ENCODE measurements around the gene FOXP1.
A peak's percentile ranks its signal among the peaks of the same experiment; 100 is the strongest.

FOXP1 gene

DNA sequence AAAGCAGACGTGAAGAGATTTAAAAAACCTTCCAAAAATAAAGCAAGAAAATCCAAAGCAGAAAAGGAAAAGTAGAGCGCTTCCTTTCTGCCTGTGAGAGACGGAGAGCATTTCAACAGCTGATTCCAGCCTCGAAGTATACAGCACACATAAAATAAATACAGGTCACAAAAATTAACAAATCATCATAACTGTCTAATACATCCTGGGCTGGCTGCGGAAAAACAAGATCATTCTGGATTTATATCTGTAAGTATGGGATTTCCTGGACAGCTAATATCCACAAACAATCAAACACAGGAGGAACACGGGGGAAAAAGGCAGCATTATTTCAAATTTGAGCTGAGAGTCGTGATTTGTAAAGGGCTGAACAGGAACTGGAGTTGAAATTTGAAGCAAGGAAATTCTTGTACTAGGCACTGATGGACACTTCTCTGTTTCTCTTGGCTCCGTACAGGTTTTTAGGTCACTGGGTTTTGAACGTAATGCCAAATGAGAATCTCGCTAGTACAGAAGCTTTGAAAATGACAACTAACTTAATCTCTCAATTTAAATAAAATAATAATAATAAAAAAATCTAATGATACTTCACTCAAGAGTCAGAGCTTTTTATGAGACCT lies 577.7 kb downstream of the FOXP1 start:
- no peak for DNase-seq (ENCODE audit: low spot score)

DNA sequence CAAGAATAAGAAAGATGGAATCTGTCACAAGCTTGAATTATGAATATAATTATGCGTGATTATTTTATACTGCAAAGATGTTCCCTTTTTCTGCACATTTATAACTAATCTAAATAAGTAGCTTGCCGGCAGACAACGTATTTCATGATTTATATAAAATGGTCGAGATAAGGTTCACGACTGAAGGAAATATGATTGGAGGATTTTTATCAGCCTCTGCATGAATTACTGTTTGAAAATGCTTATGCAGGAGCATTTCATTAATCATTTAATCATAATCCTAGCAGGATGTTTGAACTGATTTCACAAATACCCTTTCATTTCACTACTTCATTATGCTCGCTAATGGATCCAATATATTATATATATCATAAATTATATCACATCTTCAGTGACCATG lies 580.0 kb downstream of the FOXP1 start:
- DNase-seq (ENCODE audit: low spot score): no peak

DNA sequence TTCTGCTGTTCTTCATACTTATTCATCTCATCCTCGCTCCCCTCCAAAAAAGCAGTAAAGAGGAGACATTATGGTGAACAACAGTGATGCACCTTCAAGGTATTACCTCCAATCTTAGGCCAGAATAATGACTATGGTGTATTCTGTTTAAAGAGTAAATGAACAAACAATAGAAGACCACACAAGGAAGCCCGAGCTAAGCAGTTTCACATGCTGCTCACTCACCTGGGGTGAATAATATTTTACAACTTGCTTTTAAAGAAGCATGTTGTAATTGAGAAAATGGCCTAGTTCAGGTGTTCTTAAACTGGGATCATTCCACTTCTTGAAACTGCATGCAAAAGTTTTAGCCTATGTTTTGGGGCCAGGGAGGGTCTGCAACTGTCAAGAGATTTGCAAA lies 581.2 kb downstream of the FOXP1 start:
- DNase-seq (ENCODE audit: low spot score): no peak

DNA sequence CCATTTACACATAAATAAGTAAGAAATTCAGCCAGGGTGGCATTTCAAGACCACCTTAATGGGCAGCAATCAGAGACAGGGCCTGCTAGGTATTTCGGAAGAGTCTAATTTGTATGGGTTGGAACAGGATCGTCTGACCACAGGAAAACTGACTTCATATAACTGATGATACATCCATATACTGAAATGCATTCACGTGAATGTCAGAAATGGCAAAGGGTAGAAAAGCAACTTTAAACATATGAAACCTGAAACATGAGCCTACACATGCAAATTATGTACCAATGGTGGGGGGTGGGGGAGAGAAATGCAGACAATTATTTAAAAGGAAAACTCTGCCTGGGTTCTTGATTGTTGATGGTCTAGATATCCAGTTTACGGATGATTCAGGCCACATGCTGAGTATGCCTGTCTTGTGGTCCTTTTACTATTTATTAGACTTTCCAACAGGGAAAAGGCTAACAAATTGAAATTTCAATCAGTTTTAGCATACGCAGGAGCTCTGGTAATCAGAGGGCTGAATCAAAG lies 582.2 kb downstream of the FOXP1 start:
- DNase-seq (ENCODE audit: low spot score): no peak

DNA sequence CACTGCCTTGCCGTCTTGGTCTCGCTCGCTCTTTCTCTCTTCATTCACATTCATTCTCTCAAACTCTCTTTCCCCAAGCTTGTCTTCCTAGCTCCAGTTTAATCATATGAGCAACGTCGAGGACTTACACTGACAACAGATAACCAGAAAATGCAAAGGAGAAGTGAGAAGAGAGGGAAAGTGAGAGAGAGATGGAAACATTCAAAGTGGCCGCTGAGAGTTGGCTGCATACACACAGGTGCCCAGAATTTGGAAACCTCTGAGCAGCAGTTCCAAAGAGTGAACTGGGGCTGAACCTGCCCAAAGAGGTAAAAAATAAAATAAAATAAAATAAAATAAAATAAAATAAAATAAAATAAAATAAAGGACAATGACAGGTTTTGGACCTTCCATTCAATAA lies 583.0 kb downstream of the FOXP1 start:
- DNase-seq (ENCODE audit: low spot score): no peak

DNA sequence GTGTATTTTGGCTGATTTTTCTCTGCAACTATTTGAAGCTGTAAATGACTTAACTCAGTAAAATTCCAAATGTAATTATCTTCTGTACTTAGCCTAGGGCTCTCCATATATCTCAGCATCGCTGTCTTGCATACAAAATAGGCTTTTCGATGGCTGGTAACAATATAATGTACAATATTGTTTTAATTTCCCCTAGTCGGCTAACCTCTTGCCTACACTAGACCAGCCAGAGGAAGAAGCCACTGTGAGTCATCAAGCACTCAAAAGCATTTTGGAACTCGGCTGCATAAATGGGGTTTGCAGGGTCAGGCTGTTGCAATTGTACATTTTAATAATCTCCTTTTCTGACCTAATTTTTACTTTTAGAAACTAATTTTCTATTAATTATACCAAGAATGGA lies 583.8 kb downstream of the FOXP1 start:
- no peak for DNase-seq (ENCODE audit: low spot score)

DNA sequence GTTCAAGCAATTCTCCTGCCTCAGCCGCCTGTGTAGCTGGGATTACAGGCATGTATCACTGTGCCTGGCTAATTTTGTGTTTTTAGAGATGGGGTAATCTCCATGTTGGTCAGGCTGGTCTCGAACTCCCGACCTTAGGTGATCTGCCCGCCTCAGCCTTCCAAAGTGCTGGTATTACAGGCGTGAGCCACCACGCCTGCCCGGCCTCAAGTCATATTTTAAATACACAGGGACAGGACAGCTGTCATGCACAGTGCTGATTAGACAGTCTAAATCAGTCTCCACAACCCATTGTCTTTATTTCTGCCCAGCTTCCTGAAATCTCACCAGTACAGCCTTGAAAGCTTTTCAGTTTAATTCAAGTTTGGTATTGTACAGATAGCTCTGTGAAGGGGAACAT lies 587.4 kb downstream of the FOXP1 start:
- DNase-seq (ENCODE audit: low spot score): no peak

DNA sequence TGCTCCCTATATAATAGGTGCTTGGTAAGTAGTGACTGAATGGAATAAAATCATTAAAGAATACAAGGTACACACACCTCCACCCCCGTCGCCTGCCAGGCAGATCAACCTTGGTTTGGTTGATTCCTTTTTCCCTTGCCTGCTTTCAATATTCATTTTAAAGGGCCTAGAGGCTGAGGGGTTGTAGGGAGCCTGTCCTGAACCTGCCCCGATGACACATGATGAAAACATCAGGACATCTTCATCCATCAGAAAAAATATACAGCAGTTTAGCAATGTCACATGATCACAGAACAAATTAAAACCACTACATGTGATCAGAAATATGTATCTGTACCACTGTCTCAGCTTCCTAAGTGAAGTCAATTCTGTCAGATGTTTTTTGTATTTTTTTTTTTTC lies 588.9 kb downstream of the FOXP1 start:
- DNase-seq (ENCODE audit: low spot score): no peak

DNA sequence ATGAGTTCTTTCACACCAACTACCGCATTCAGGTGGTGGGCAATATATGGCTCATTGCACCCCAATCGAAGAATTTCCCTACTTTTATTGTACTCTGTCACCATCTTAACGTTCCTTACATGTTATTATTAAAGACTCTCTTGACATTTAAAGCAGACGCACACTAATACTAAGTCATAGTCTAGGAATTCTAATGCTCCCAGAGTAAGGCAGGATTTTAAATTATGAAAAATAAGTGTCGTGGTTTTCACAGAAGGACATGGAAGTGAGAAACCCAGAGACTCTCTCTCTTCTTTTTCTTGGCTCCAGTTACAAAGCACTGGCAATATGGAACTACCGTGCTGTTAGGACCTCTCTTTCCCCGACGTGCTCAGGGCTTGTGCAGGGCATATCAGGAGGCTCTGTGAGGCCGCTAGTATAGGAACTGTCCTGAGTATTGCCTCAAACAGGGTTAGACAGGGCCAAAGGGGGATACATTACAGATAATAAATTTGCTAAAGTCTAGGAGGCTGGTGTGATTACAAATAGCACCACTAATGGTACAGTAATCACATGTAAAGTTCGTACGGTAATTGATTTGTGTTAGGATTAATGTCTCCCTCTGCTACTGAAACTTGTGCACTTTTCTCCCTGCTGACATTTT lies 590.8 kb downstream of the FOXP1 start:
- no peak for DNase-seq (ENCODE audit: low spot score)

DNA sequence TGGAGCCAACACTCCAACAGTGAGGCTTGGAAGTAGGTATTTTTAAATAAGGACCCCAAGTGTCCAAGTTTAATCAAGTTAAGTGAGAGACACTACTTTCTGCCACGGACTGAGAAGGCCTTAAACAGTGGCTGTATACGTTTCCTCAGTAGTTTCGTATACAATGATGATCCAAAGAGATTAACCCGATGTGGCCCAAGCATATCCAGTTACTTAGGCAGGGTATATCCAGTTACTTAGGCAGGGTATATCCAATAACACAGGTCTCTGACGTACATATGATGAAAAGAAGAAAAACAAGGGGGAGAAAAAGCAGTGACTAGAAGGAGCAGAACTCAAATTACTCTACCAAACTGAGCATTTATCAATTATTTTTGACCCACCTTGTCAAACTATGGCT lies 591.4 kb downstream of the FOXP1 start:
- DNase-seq (ENCODE audit: low spot score): no peak

DNA sequence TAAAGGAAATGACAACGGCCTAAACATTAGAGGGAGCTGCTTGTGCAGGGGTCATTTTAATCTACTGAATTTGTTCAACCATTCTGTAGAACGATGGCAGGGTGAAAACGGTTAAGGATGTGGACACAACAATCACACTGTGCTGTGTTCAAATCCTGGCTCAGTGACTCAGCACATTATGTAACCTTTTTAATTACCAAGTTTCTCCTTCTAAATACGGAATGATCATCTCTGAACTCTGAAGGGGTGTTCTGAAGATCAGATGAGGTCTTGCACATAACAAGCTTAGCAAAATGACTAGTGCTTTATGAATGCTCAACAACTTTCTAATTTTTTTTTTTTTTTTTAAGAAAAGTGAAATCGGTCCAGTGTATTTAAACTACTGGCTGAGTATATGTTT lies 592.8 kb downstream of the FOXP1 start:
- no peak for DNase-seq (ENCODE audit: low spot score)

DNA sequence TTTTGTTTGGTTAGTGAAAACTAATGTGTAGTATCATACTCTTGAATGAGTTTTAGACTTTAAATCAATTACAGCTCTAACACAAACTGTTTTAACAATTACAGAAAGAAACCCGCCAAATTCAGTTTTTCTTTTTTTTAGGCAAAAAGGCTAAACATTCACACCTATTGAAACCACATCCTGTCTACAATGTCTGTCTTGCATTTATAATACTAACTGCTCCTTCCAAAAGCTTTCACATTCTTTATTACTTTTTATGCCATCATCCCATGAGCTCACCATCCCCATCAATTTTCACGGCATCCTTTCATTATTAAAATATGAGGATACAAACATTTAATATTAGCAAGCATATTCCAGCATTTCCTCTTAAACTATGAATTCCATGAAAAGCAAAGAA lies 593.3 kb downstream of the FOXP1 start:
- DNase-seq (ENCODE audit: low spot score): no peak

DNA sequence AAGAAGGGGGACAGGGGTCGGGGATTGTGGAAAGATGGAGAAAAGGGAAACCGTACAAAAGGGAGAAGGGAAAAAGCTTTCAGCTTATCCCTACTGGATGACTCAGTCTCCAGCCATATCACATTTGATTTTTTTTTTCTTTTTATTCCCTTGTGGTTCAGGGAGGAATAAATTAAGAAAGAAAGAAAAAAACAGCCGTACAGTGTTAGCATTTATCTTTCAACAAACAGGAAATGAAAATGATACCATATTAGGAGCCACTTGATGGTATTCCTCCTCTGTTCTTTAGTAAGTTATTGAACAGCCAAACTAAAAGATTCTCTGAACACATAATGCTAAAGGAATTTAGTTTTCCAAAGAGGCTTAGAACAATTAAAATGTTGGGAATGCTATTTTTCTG lies 594.4 kb downstream of the FOXP1 start:
- DNase-seq (ENCODE audit: low spot score): no peak

DNA sequence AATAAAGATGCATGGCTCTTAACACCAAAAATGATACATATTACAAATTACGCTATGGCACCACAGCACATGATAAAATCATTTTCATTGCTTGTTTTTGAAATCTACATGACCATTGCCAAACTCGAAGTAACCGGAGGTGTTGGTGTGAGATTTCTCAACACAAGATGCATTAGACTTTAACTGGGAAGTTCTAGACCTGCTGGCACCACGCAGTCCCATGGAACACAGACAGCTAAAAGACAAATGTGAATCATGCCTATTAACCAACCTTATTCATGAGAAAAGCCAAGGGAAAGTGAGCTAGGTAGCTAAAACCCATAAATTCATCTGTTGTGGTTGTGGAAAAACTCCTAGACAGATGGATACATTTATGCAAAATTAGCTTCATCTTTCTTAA lies 595.4 kb downstream of the FOXP1 start:
- no peak for DNase-seq (ENCODE audit: low spot score)

DNA sequence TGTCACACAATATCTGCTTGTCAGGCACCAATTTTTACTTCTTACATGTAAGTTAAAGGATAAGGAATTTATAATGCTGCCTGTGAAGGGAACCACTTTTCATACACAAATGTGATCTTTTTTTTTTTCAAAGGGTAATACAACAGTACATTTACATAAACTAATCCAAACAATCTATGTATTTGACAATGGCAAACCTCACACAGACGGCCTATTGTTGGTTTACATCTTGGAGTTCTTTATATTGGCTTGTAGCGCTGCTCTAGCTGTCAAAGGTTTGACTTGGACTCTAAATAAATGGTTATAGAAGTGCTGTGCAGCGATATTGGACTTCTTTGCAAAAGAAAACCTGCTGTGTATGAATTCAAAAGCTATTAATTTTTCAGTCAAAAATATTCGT lies 598.0 kb downstream of the FOXP1 start:
- peak; percentile 72 for DNase-seq (ENCODE audit: low spot score)

DNA sequence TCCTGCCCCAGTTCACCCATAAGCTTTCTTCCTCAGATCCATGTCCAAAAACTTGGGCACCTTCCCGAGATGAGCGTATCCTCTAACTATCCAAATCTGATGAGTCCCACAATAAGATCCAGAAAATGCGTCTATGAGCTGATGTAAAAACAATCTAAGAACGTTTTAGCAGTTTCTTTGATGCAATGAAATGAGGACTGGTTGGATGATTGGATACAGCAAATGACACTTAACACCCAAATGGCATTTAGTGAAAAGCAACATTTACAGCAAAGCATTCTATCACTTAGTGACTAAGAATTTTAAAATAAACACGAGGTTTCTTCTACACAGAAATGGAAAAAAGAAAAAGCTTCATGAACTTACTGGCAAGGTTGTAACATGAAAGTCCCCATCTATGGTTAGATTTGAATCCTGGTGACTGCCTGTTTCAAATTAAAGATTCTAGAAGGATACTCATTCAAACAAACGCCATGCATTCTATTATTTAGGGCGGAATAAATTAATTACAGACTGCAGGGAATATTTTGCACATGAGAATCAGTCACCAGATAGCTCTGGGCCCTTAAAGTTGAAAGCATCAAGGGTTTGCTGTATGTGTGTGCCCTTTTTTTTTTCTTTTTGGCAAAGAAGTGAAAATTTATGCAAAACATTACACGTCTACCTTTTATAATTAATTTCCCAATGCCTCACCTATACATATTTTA lies 598.6 kb downstream of the FOXP1 start:
- no peak for DNase-seq (ENCODE audit: low spot score)

DNA sequence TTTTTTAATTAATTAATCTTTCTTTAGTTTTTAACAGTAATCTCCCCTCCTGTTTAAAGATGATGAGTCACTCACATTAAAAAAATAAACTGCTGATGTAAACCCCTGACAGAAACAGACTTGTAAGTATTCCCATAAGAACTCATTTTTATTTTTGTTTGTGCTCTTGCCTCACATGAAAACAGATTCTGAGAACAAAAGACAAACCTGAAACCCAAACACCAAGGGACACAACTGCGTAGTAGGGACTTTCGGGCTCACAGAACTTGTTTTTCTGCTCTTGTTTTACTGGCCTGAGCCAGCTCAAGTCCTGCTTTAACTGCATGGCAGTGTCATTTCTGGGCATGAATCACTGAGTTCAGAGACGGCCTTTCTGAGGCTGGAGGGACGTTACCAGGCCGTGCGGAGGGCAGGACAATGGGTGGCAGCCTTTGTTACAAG lies 600.8 kb downstream of the FOXP1 start:
- peak; percentile 77 for DNase-seq (ENCODE audit: low spot score)

DNA sequence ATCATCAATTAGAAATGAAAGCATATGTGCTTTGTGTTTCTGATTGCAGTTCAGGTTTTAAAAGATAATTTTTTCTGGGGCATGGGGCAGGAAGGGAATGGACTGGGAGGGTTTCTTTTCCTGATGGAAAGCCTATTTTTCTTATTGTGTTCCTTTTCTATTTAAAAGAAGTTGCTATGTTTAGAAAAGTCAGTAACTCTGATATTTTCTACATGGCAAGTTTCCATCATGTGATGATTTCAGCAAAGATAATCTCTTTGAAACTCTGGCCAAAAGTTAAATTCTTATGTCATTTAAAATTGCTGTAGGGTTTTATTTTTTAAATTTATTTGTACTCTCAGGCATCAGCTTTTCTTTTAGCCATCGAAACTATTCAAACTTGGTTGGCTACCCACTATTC lies 601.2 kb downstream of the FOXP1 start:
- no peak for DNase-seq (ENCODE audit: low spot score)

DNA sequence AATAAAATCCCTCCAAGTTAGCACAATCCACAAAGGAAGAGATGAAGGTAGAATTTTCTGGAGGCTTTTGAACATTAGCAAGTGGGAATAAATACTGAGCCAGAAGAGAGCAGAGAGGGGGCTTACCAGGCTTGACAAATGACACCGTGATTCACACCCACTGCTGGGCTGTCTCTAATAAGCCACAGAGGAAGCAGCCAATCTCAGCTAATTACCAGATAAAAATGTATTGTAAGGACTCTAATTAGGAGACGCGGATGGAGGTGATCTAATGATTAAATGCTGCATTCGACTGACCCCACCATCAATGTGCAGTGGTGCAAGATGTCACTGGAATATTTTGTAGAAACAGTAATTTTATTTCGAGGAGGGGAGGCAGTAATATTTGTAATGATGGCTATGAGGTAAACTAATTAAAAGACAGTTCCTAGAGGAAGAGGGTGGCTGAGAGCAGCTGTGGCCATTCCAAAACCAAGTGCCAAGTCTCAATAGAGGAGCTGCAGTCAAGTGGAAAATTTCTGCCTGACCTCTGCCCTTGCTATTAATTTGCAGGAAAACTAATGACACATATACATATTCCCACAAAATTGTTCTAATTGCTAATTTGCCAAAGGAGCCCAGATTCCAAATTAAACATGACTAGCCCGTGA lies 602.2 kb downstream of the FOXP1 start:
- DNase-seq (ENCODE audit: low spot score): no peak

DNA sequence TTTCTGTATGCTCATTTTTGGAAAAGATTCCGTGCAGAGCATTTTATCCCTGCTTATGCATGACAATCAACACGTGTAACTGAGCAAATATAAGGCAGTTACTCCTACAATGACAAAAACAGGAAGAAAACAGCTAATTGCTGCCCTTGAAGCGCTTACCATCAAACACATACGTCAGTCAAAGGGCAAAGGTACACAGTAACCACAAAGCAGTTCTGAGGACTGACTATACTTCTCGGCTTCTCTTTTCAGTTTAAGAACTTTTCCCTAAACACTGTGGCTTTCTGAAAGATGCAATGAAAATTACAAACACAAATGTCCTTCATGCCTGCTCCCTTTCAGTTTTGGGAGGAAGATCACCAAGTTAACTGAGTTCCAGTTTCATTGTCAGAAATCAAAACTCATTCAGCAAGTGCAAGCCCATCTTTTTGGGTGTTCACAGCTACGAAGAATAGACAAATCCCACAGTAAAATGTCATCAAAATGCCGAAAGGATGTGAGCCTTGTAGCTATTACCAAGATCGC lies 602.8 kb downstream of the FOXP1 start:
- no peak for DNase-seq (ENCODE audit: low spot score)

DNA sequence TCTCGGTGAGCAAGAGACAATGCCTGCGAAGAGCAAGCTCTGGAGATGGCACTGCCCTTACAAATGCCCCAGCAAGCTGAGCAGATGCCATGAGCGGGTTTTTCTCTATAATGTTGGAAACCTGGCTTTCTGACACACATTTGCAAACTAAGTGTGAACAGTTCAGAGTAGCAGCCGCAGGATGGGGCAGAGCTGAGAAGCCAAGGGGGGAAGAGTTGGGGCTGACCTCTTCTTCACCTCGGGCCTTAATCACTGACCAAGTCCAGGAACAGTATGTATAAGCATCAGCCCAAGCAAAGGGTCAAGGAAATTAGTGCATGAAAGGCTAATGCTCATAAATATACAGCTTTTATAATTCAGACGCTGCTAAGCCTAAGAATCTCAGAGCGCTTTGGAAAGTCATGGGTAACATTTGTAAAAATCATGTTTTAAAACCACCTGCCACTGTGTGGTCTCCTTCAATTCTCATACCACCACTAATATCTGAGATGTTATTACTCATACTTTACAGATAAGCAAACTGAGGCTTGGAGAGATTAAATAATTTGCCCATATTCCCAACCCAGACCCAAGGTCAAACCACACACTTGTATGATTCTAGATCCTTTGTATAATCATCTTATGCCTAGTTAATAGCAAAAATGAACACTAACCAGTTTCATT lies 603.4 kb downstream of the FOXP1 start:
- no peak for DNase-seq (ENCODE audit: low spot score)

DNA sequence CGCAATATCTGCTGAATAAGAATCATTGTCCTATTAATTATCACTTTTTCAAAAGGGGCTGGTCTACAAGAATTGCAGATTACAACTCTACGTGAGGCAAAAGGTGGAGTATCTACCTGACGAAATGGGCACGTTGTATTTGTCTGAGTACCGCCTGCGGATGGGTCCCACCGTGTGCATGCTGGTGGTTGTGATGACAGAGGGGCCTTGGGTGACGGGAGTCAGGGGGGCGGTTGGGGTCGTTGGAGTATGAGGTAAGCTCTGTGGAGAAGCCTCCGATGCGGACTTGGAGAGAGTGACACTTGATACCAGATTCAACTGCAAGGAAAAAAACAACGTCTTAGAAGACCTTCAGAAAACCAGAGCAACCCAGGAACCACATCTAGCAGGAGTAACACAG lies 605.8 kb downstream of the FOXP1 start:
- no peak for DNase-seq (ENCODE audit: low spot score)

Measured in globus pallidus (tissue), 1 donor.